T-helper 2 cell treated with Interferon-gamma antibody and Interleukin-4, amounts not matched to agents 5 μg/mL and 100 μg/mL, for 36 hours (primary cell): ENCODE data around the gene CEP83.

ENCODE experiments used
- DNase-seq: peaks from one replicate; pipeline ENCODE4 v3.0.0; 2021; ENCODE audit warnings: low spot score
- H3K27ac Mint-ChIP-seq: one replicate; pipeline ENCODE4 v1.8.0; 2021; ENCODE audit warnings: mild to moderate bottlenecking, mixed read lengths
- H3K27me3 Mint-ChIP-seq: one replicate; pipeline ENCODE4 v1.8.0; 2021; ENCODE audit warnings: low read depth, mixed read lengths
- H3K36me3 Mint-ChIP-seq: one replicate; pipeline ENCODE4 v1.8.0; 2021; ENCODE audit warnings: low read depth, mixed read lengths
- H3K4me1 Mint-ChIP-seq: one replicate; pipeline ENCODE4 v1.8.0; 2021; ENCODE audit warnings: low read depth, mixed read lengths
- H3K4me3 Mint-ChIP-seq: one replicate; pipeline ENCODE4 v1.8.0; 2022; ENCODE audit warnings: mild to moderate bottlenecking, moderate library complexity, mixed read lengths
- H3K9me3 Mint-ChIP-seq: one replicate; pipeline ENCODE4 v1.8.0; 2021; ENCODE audit warnings: mixed read lengths

CEP83 gene

GRCh38 chr12:94272280-94272679, 187.4 kb downstream of the CEP83 start:
- no peak overlapping the region for H3K27ac Mint-ChIP-seq
- no peaks in the 10 kb centered on the region for H3K27me3 Mint-ChIP-seq
- H3K9me3 Mint-ChIP-seq: no peaks in the 10 kb centered on the region
- H3K4me1 Mint-ChIP-seq: peaks cover 34% of the 10 kb centered on the region
- DNase-seq: no peak
- H3K4me3 Mint-ChIP-seq: no peak overlapping the region
- peaks cover 41% of the 10 kb centered on the region for H3K36me3 Mint-ChIP-seq

- no peak for DNase-seq
- Mint-ChIP-seq H3K9me3 (no peaks in the 10 kb centered on the region), H3K4me3 (no peak overlapping the region), H3K4me1 (peaks cover 41% of the 10 kb centered on the region), H3K36me3 (peaks cover 48% of the 10 kb centered on the region), H3K27ac (no peak overlapping the region), H3K27me3 (no peaks in the 10 kb centered on the region)
Observed at GRCh38 chr12:94271351-94271750, 188.3 kb downstream of the CEP83 start.

- Mint-ChIP-seq H3K4me3 (peak overlapping the region; percentile 53), H3K27me3 (no peaks in the 10 kb centered on the region), H3K4me1 (peaks cover 43% of the 10 kb centered on the region), H3K9me3 (no peaks in the 10 kb centered on the region), H3K36me3 (peaks cover 64% of the 10 kb centered on the region), H3K27ac (peak overlapping the region; percentile 60)
- no peak for DNase-seq
Observed at GRCh38 chr12:94269316-94269999, 190.2 kb downstream of the CEP83 start.

- no peak overlapping the region for H3K4me3 Mint-ChIP-seq
- DNase-seq: no peak
- H3K27me3 Mint-ChIP-seq: no peaks in the 10 kb centered on the region
- peaks cover 72% of the 10 kb centered on the region for H3K36me3 Mint-ChIP-seq
- H3K27ac Mint-ChIP-seq: no peak overlapping the region
- no peaks in the 10 kb centered on the region for H3K9me3 Mint-ChIP-seq
- peaks cover 55% of the 10 kb centered on the region for H3K4me1 Mint-ChIP-seq
Observed at GRCh38 chr12:94267921-94268471, 191.7 kb downstream of the CEP83 start.

GRCh38 chr12:94267537-94267872, 192.2 kb downstream of the CEP83 start:
- H3K4me3 Mint-ChIP-seq: no peak overlapping the region
- H3K9me3 Mint-ChIP-seq: no peaks in the 10 kb centered on the region
- peaks cover 71% of the 10 kb centered on the region for H3K36me3 Mint-ChIP-seq
- peaks cover 60% of the 10 kb centered on the region for H3K4me1 Mint-ChIP-seq
- H3K27me3 Mint-ChIP-seq: no peaks in the 10 kb centered on the region
- H3K27ac Mint-ChIP-seq: no peak overlapping the region
- DNase-seq: no peak

GRCh38 chr12:94266796-94267536, 192.7 kb downstream of the CEP83 start:
- DNase-seq: no peak
- Mint-ChIP-seq H3K36me3 (peaks cover 69% of the 10 kb centered on the region), H3K4me3 (no peak overlapping the region), H3K4me1 (peaks cover 65% of the 10 kb centered on the region), H3K27ac (no peak overlapping the region), H3K9me3 (no peaks in the 10 kb centered on the region), H3K27me3 (no peaks in the 10 kb centered on the region)

GRCh38 chr12:94265966-94266745, 193.5 kb downstream of the CEP83 start:
- no peak for DNase-seq
- Mint-ChIP-seq H3K4me1 (peaks cover 64% of the 10 kb centered on the region), H3K27ac (no peak overlapping the region), H3K27me3 (no peaks in the 10 kb centered on the region), H3K9me3 (no peaks in the 10 kb centered on the region), H3K36me3 (peaks cover 66% of the 10 kb centered on the region), H3K4me3 (no peak overlapping the region)

- DNase-seq: no peak
- Mint-ChIP-seq H3K36me3 (peaks cover 71% of the 10 kb centered on the region), H3K4me1 (peaks cover 60% of the 10 kb centered on the region)
Observed at GRCh38 chr12:94265539-94265938, 194.1 kb downstream of the CEP83 start.

GRCh38 chr12:94264736-94265485, 194.8 kb downstream of the CEP83 start:
- H3K27ac Mint-ChIP-seq: no peak overlapping the region
- DNase-seq: no peak
- H3K4me3 Mint-ChIP-seq: no peak overlapping the region
- peaks cover 74% of the 10 kb centered on the region for H3K36me3 Mint-ChIP-seq
- peaks cover 55% of the 10 kb centered on the region for H3K4me1 Mint-ChIP-seq
- H3K9me3 Mint-ChIP-seq: no peaks in the 10 kb centered on the region
- H3K27me3 Mint-ChIP-seq: no peaks in the 10 kb centered on the region

More at GRCh38 chr12:94265539-94265938, 194.1 kb downstream of the CEP83 start:
- Mint-ChIP-seq H3K27me3 (no peaks in the 10 kb centered on the region), H3K4me3 (no peak overlapping the region), H3K9me3 (no peaks in the 10 kb centered on the region), H3K27ac (no peak overlapping the region)

- H3K9me3 Mint-ChIP-seq: no peaks in the 10 kb centered on the region
- peaks cover 46% of the 10 kb centered on the region for H3K4me1 Mint-ChIP-seq
- DNase-seq: no peak
- H3K27ac Mint-ChIP-seq: no peak overlapping the region
- no peaks in the 10 kb centered on the region for H3K27me3 Mint-ChIP-seq
- peaks cover 70% of the 10 kb centered on the region for H3K36me3 Mint-ChIP-seq
- peak overlapping the region; percentile 88 for H3K4me3 Mint-ChIP-seq
Observed at GRCh38 chr12:94263905-94264561, 195.6 kb downstream of the CEP83 start.

- H3K36me3 Mint-ChIP-seq: peaks cover 66% of the 10 kb centered on the region
- H3K4me3 Mint-ChIP-seq: peak overlapping the region; percentile 88
- no peaks in the 10 kb centered on the region for H3K27me3 Mint-ChIP-seq
- no peaks in the 10 kb centered on the region for H3K9me3 Mint-ChIP-seq
- H3K4me1 Mint-ChIP-seq: peaks cover 41% of the 10 kb centered on the region
- DNase-seq: peak; percentile 76
- peak overlapping the region; percentile 95 for H3K27ac Mint-ChIP-seq
Observed at GRCh38 chr12:94263011-94263811, 196.5 kb downstream of the CEP83 start.

GRCh38 chr12:94262228-94263010, 197.2 kb downstream of the CEP83 start:
- Mint-ChIP-seq H3K4me3 (peak overlapping the region; percentile 88), H3K36me3 (peaks cover 58% of the 10 kb centered on the region), H3K27me3 (no peaks in the 10 kb centered on the region), H3K9me3 (no peaks in the 10 kb centered on the region), H3K4me1 (peaks cover 37% of the 10 kb centered on the region), H3K27ac (peak overlapping the region; percentile 95)
- DNase-seq: peak; percentile 72
